ENCODE data around the gene SPATA46. TPM values are rescaled to one million over a fixed set of nuclear protein-coding genes. Genes with fewer than 3 reads are reported as not detected.

SPATA46 gene
- total and polyA plus RNA-seq, 11 donors = not detected

- TF ChIP-seq POLR2A (IDR thresholded peaks at IDR 0.05) (no peak), CTCF (IDR thresholded peaks at IDR 0.05) (no peak)
- 92 to 99% (median 93%) methylated on average over 1 of the region's 1 CpG for WGBS, 4 donors
- DNase-seq (no peak), ATAC-seq (no peak)
- Histone ChIP-seq H3K9me3 (no peaks in the 10 kb centered on the region), H3K27me3 (no peaks in the 10 kb centered on the region), H3K4me3 (no peak overlapping the region), H3K4me1 (no peaks in the 10 kb centered on the region), H3K36me3 (no peaks in the 10 kb centered on the region), H3K27ac (no peak overlapping the region)
- intact Hi-C loops (cut with DNase I) = no loop called here
Measured at GRCh38 chr1:162342452-162342983, 34.1 kb downstream of the SPATA46 start.

- DNase-seq = no peak
- Histone ChIP-seq H3K9me3 (no peaks in the 10 kb centered on the region), H3K27me3 (no peaks in the 10 kb centered on the region), H3K4me1 (peaks cover 0 to 11% (median 0%) of the 10 kb centered on the region in 12 donors), H3K27ac (no peak overlapping the region), H3K4me3 (no peak overlapping the region), H3K36me3 (no peaks in the 10 kb centered on the region)
- 79 to 90% (median 80%) methylated on average over 7 of the region's 7 CpGs for WGBS, 4 donors
- TF ChIP-seq CTCF (IDR thresholded peaks at IDR 0.05) = no peak
- no peak for TF ChIP-seq POLR2A (IDR thresholded peaks at IDR 0.05)
- no peak for ATAC-seq
- intact Hi-C loops (cut with DNase I) = no loop called here
Measured at GRCh38 chr1:162336621-162337285, 39.9 kb downstream of the SPATA46 start.

- peak in 4 of 5 donors; percentile 38 to 69 (median 64) for DNase-seq
- no peak for TF ChIP-seq CTCF (IDR thresholded peaks at IDR 0.05)
- TF ChIP-seq POLR2A (IDR thresholded peaks at IDR 0.05) = no peak
- Histone ChIP-seq H3K4me1 (peaks cover 0 to 11% (median 0%) of the 10 kb centered on the region in 12 donors), H3K9me3 (no peaks in the 10 kb centered on the region), H3K4me3 (no peak overlapping the region), H3K27me3 (no peaks in the 10 kb centered on the region), H3K36me3 (no peaks in the 10 kb centered on the region), H3K27ac (peak overlapping the region in 2 of 12 donors; percentile 11 to 53)
- peak; percentile 47 to 82 (median 72) for ATAC-seq
- intact Hi-C loops (cut with DNase I) = no loop called here
- 44 to 63% (median 53%) methylated on average over 5 of the region's 5 CpGs for WGBS, 4 donors
Measured at GRCh38 chr1:162335126-162335525, 41.5 kb downstream of the SPATA46 start.

GRCh38 chr1:162333991-162334390 is 42.7 kb downstream of the SPATA46 start:
- no peak overlapping the region for H3K27ac ChIP-seq
- ATAC-seq (no peak), DNase-seq (no peak)
- H3K4me1 ChIP-seq = peaks cover 0 to 11% (median 0%) of the 10 kb centered on the region in 12 donors
- no peak overlapping the region for H3K4me3 ChIP-seq
- intact Hi-C loops (cut with DNase I) = no loop called here
- no peaks in the 10 kb centered on the region for H3K9me3 ChIP-seq
- no peak for TF ChIP-seq POLR2A (IDR thresholded peaks at IDR 0.05)
- TF ChIP-seq CTCF (IDR thresholded peaks at IDR 0.05) = no peak
- no peaks in the 10 kb centered on the region for H3K27me3 ChIP-seq
- H3K36me3 ChIP-seq = no peaks in the 10 kb centered on the region
